CD14-positive monocyte (primary cell): ENCODE results near the gene MS4A4A. TPM values are rescaled to one million over a fixed set of nuclear protein-coding genes. Genes with fewer than 3 reads are reported as not detected.

Source experiments
- DNase-seq, 3 donors: peaks; one replicate each; pipeline ENCODE4 v3.0.0-alpha.2; 2011 to 2022
- H2AFZ ChIP-seq: 2 replicates; pipeline ENCODE4 v1.6.0; 2012; ENCODE audit warnings: mild to moderate bottlenecking, low read depth, low read length, inconsistent platforms; ENCODE audit not compliant: insufficient read depth, poor library complexity, severe bottlenecking
- H3K27ac ChIP-seq, 2 donors: 1 replicate in 1 of 2; 2 replicates in 1 of 2; pipeline ENCODE4 v1.5.1; 2012 to 2013; ENCODE audit warnings: low read length in 2 of 2, control low read depth in 1 of 2, inconsistent platforms in 1 of 2, low read depth in 1 of 2, mild to moderate bottlenecking in 1 of 2
- H3K27me3 ChIP-seq, 2 donors: one replicate each; pipeline versions ENCODE4 v1.6.0 to v1.6.1; 2011 to 2013; ENCODE audit warnings: low read length in 2 of 2; ENCODE audit not compliant: control insufficient read depth in 2 of 2, insufficient read depth in 2 of 2
- H3K36me3 ChIP-seq, 2 donors: replicated peaks in 1 of 2; 1 replicate in 1 of 2; 2 replicates in 1 of 2; pipeline versions ENCODE4 v1.5.1 to v1.6.1; 2012 to 2013; ENCODE audit warnings: low read length in 2 of 2, control low read depth in 1 of 2, inconsistent platforms in 1 of 2, mild to moderate bottlenecking in 1 of 2; ENCODE audit not compliant: insufficient read depth in 2 of 2, control insufficient read depth in 1 of 2
- H3K4me1 ChIP-seq, 2 donors: 1 replicate in 1 of 2; 2 replicates in 1 of 2; pipeline versions ENCODE4 v1.5.1 to v1.6.1; 2012 to 2013; ENCODE audit warnings: low read length in 2 of 2, control low read depth in 1 of 2, inconsistent platforms in 1 of 2, mild to moderate bottlenecking in 1 of 2, moderate library complexity in 1 of 2; ENCODE audit not compliant: insufficient read depth in 2 of 2, control insufficient read depth in 1 of 2
- H3K4me2 ChIP-seq: replicated peaks from 2 replicates; pipeline ENCODE3; 2012; ENCODE audit warnings: low read length, moderate library complexity, mild to moderate bottlenecking; ENCODE audit not compliant: poor library complexity, severe bottlenecking; ENCODE audit errors: extremely low read depth
- H3K4me3 ChIP-seq, 3 experiments: fragments of 200-600 bp in 1 of 3; sonication (generic) in 1 of 3; replicated peaks in 1 of 3; 1 replicate in 2 of 3; 2 replicates in 1 of 3; pipeline ENCODE4 v1.5.1; 2011 to 2013; ENCODE audit warnings: low read length in 3 of 3, mild to moderate bottlenecking in 3 of 3, control low read depth in 2 of 3, low read depth in 2 of 3, inconsistent platforms in 1 of 3, moderate library complexity in 1 of 3
- H3K79me2 ChIP-seq: 2 replicates; pipeline ENCODE4 v1.6.0; 2012; ENCODE audit warnings: mild to moderate bottlenecking, control low read depth, inconsistent platforms, low read length, moderate library complexity; ENCODE audit not compliant: insufficient read depth
- H3K9ac ChIP-seq: 2 replicates; pipeline ENCODE4 v1.6.0; 2017; ENCODE audit warnings: low read length, mild to moderate bottlenecking; ENCODE audit not compliant: insufficient read depth, poor library complexity, severe bottlenecking
- H3K9me3 ChIP-seq, 2 donors: replicated peaks in 1 of 2; 1 replicate in 1 of 2; 2 replicates in 1 of 2; pipeline versions ENCODE4 v1.5.1 to v1.6.1; 2012 to 2013; ENCODE audit warnings: low read length in 2 of 2, control low read depth in 1 of 2; ENCODE audit not compliant: control insufficient read depth in 1 of 2, insufficient read depth in 1 of 2
- H4K20me1 ChIP-seq: 2 replicates; pipeline ENCODE4 v1.6.0; 2012; ENCODE audit warnings: mild to moderate bottlenecking, low read length, control low read depth, moderate library complexity; ENCODE audit not compliant: insufficient read depth
- H3K27ac Mint-ChIP-seq, 7 donors: one replicate each; pipeline ENCODE4 v1.8.0; 2020; ENCODE audit warnings: mild to moderate bottlenecking in 7 of 7, mixed read lengths in 7 of 7, moderate library complexity in 6 of 7, inconsistent platforms in 2 of 7
- H3K27me3 Mint-ChIP-seq, 3 donors: one replicate each; pipeline ENCODE4 v1.8.0; 2021 to 2022; ENCODE audit warnings: low read depth in 3 of 3, mild to moderate bottlenecking in 3 of 3, mixed read lengths in 3 of 3, moderate library complexity in 3 of 3, inconsistent platforms in 1 of 3
- H3K36me3 Mint-ChIP-seq, 2 donors: one replicate each; pipeline ENCODE4 v1.8.0; 2020; ENCODE audit warnings: mixed read lengths in 2 of 2, inconsistent platforms in 1 of 2, mild to moderate bottlenecking in 1 of 2
- H3K4me1 Mint-ChIP-seq: one replicate; pipeline ENCODE4 v1.8.0; 2020; ENCODE audit warnings: mild to moderate bottlenecking, mixed read lengths
- H3K4me3 Mint-ChIP-seq, 2 donors: one replicate each; pipeline ENCODE4 v1.8.0; 2020; ENCODE audit warnings: mild to moderate bottlenecking in 2 of 2, mixed read lengths in 2 of 2, moderate library complexity in 1 of 2
- H3K9me3 Mint-ChIP-seq, 7 donors: one replicate each; pipeline ENCODE4 v1.8.0; 2020 to 2022; ENCODE audit warnings: mixed read lengths in 7 of 7, mild to moderate bottlenecking in 6 of 7, moderate library complexity in 6 of 7, inconsistent platforms in 2 of 7
- WGBS: methylation state at CpG from one replicate; pipeline ENCODE4 v1.1.5; 2013; ENCODE audit warnings: missing lambda C conversion rate; ENCODE audit not compliant: insufficient coverage; 5-methylcytosine and 5-hydroxymethylcytosine counted together
- intact Hi-C, 2 donors: fragments of 100-400 bp; cut with micrococcal nuclease; formaldehyde crosslinking; loops; one replicate each; pipeline versions ENCODE4 v1.15.0 to v1.15.1; 2023
- polyA plus RNA-seq, 3 donors: library from polyadenylated mRNA; depleted of rRNA in 1 of 3; unstranded in 2 of 3; stranded (reverse) in 1 of 3; fragments of 300-500 nt in 2 of 3; fragments of >200 nt in 1 of 3; fragmentation: Illumina TruSeq in 2 of 3; gene quantifications; 1 replicate in 2 of 3; 2 replicates in 1 of 3; pipeline ENCODE4 v1.2.3, GENCODE V29; 2012 to 2021
- TF ChIP-seq, protein P1 (sequence below): fragments of 200-600 bp; IDR thresholded peaks from one replicate; pipeline ENCODE4 v1.8.0; 2022; ENCODE audit warnings: antibody characterized with exemption, mild to moderate bottlenecking

MS4A4A gene
- polyA plus RNA-seq, 3 donors, result 19.2 to 41.8 (median 27.4) TPM

DNA sequence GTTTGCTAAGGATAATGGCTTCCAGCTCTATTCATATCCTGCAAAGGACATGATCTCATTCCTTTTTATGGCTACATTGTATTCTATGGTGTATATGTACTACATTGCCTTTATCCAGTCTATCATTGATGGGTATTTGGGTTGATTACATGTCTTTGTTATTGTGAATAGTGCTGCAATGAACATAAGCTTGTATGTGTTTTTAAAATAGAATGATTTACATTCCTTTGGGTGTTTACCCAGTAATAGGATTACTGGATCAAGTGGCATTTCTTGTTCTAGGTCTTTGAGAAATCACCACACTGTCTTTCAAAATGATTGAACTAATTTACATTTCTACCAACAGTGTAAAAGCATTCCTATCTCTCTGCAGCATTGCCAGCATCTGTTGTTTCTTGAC, 40.6 kb downstream of the MS4A4A start:
- no peaks in the 10 kb centered on the region for H4K20me1 ChIP-seq
- TF ChIP-seq, protein P1, sequence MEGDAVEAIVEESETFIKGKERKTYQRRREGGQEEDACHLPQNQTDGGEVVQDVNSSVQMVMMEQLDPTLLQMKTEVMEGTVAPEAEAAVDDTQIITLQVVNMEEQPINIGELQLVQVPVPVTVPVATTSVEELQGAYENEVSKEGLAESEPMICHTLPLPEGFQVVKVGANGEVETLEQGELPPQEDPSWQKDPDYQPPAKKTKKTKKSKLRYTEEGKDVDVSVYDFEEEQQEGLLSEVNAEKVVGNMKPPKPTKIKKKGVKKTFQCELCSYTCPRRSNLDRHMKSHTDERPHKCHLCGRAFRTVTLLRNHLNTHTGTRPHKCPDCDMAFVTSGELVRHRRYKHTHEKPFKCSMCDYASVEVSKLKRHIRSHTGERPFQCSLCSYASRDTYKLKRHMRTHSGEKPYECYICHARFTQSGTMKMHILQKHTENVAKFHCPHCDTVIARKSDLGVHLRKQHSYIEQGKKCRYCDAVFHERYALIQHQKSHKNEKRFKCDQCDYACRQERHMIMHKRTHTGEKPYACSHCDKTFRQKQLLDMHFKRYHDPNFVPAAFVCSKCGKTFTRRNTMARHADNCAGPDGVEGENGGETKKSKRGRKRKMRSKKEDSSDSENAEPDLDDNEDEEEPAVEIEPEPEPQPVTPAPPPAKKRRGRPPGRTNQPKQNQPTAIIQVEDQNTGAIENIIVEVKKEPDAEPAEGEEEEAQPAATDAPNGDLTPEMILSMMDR, result no peak
- intact Hi-C loops, result no loop called here
- H3K9me3 Mint-ChIP-seq, result peaks cover 18 to 29% (median 24%) of the 10 kb centered on the region in 7 donors
- no peaks in the 10 kb centered on the region for H3K4me1 Mint-ChIP-seq
- H3K4me1 ChIP-seq, result no peaks in the 10 kb centered on the region
- no peaks in the 10 kb centered on the region for H3K27me3 Mint-ChIP-seq
- no peak overlapping the region for H2AFZ ChIP-seq
- H3K79me2 ChIP-seq, result no peaks in the 10 kb centered on the region
- H3K36me3 ChIP-seq, result no peaks in the 10 kb centered on the region
- H3K27ac Mint-ChIP-seq, result no peak overlapping the region
- peaks cover 0 to 6% of the 10 kb centered on the region in 2 donors for H3K36me3 Mint-ChIP-seq
- H3K27me3 ChIP-seq, result no peaks in the 10 kb centered on the region
- no peak overlapping the region for H3K9ac ChIP-seq
- no peak overlapping the region for H3K4me3 ChIP-seq
- H3K9me3 ChIP-seq, result peaks cover 14 to 28% of the 10 kb centered on the region in 2 donors
- no peak overlapping the region for H3K27ac ChIP-seq
- no peak overlapping the region for H3K4me2 ChIP-seq
- no peak for DNase-seq
- H3K4me3 Mint-ChIP-seq, result no peak overlapping the region

DNA sequence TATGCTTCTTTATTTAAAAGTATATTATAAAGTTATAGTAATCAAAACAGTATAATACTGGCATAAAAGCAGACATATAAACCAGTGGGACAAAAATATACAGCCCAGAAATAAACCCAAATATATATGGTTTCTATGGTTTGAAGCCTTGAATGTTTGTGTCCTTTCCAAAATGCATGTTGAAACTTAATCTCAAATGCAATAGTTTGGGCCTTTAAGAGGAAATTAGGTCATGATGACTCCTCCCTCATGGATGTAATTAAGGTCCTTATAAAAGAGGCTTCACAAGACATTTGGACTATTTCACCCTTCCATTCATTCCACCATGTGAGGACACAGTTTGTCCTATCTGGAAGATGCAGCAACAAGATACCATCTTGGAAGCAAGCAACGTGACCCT, 46.5 kb downstream of the MS4A4A start, which contains the start of gene MS4A6E:
MS4A6E (plus strand) TSS at position 301 of the 400 bp plus-strand sequence. CDS start 7,641 bp downstream, outside the sequence.
- Mint-ChIP-seq H3K27me3 (no peaks in the 10 kb centered on the region), H3K4me3 (no peak within 1 kb of the TSS), H3K4me1 (no peaks in the 10 kb centered on the region), H3K36me3 (no peaks in the 10 kb centered on the region), H3K9me3 (peaks cover 12 to 38% (median 18%) of the 10 kb centered on the region in 7 donors), H3K27ac (no peak within 1 kb of the TSS)
- Histone ChIP-seq H3K9ac (no peak within 1 kb of the TSS), H3K4me3 (no peak within 1 kb of the TSS), H3K9me3 (peaks cover 9 to 14% of the 10 kb centered on the region in 2 donors), H3K27me3 (no peaks in the 10 kb centered on the region), H4K20me1 (no peaks in the 10 kb centered on the region), H3K79me2 (no peaks in the 10 kb centered on the region), H2AFZ (no peak within 1 kb of the TSS), H3K4me2 (no peak within 1 kb of the TSS), H3K36me3 (no peaks in the 10 kb centered on the region), H3K27ac (no peak within 1 kb of the TSS), H3K4me1 (no peaks in the 10 kb centered on the region)
- WGBS, result no CpG with 5 or more reads among the region's 1 CpG
- no peak for DNase-seq
- TF ChIP-seq, protein P1, result no peak
- intact Hi-C loops, result no loop called here
